Activated CD8-positive, alpha-beta memory T cell treated with anti-CD3 and anti-CD28 coated beads, Interleukin-2, amount 50 U/mL, for 1 hour (primary cell): ENCODE data around the gene PIP4K2B.

ENCODE experiments used
- DNase-seq: peaks from one replicate; pipeline ENCODE4 v3.0.0-alpha.2; 2020; ENCODE audit errors: extremely low read depth

The PIP4K2B gene

DNA sequence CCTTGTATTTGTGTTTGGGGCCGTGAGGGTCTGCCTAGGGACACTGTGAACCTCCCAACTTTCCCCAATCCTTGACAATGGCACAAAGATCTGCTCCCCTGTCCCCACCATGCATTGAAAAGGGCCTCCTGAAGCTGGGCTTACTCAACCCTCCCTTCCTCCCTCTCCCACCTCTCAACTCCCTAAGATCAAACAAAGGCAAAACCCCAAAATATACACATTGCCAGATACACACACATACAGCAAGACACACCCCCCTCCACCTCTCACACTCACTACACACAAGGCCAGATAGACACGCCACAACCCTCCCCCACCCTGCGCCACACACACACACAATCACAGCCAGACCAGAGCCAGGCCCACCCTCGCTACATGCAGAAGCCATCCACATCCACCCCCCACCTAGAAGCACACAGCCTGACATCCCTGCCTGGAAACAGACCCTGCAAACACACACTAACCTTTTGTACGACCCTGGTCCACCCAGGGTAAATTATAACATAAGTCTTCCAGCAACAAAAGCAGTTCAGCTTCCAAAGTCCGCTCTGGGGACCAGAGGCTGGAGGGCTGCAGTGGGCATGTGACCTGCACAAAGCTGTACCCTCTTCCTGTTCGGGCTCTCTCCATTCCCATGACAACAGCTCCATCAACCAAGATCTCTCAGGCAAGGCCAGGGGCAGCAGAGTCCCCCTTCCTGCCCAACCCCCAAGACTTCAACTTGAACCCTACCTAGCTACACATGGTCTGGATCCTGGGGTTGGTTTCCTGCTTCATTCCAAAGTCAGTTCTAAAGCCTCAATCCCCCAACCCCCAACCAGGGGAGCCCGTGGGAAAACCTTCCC lies 53.1 kb downstream of the PIP4K2B start:
- DNase-seq, result no peak

DNA sequence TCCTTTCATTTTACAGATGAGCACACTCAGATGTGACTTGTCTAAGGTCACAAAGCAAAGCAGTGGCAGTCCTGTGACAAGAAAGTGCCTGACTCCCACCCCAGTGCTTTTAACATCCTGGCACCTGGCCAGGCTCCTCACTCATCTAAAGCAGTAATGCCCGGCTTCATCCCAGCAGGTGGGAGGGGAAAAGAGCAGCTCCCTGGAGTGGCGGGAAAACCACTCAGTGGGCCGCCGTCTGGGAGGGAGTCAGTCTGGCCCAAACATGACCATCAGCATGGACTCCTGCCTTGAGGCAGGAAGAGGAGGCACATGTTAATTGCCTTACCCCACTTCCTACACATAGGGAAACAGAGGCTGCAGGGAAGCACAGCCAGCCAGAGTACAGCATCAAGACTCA lies 53.8 kb downstream of the PIP4K2B start:
- no peak for DNase-seq

DNA sequence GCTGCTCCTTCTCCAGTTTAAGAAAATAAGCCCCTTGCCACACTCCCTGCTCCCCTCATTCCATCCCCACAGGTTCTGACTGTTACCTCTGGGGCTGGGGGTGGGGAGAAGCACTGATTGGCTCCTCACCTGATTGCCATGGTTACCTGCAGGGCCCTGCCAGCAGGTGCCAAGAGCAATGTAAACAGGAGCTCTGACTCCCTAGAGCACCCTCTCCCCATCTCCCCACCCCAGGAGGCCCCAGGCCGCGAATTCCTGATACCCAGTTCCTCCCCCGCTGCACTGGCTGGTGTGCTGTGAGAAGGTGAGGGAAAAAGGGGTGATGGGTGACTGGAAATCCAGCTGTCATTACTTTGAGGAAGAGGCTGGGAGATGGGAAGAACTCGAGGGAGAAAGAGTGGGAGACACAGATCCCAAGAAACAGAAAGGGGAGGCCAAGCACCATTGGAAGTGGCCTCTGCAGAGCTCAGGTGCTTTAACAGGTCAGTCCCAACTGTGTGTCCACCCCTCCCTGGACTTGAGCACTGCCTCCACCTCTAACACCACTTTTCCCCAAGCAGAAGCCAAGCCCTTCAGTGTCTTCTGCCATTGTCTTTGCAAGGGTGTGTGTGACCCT lies 55.7 kb downstream of the PIP4K2B start:
- DNase-seq, result no peak

DNA sequence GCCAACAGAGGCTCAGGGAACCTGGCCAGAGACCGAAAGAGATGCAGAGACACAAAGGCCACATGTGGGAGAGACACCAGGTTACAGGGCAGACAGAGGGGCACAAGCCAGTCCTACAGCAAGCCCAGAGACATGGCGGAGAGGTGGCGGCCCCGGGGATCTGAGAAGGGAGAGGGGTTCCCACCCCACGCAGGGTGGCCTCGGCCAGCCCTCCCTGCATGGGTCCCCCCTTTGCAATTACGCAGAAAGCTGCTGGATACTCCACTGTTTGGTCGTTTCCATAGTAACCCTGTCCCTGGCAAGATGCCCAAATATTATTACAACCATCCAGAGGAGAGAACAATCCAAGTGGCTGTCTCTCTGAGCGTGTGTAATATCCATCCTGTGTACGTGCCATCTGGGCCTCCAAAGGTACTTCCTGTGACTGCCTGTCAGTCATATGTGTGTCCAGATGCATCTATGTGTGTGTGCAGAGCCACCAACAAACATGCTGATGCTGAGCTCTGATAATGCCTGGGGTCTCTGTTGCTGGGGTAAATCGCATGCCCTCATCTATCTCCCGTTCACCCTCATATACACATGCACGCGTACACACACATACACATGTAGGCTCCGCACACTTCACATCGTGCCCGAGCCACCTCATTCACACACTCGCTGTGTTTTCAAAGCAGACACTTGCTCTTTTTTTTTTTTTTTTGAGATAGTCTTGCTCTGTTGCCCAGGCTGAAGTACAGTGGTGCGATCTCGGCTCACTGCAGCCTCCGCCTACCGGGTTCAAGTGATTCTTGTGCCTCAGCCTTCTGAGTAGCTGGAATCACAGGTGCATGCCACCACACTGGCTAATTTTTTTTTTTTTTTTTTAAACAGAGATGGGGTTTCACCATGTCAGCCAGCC lies 56.7 kb downstream of the PIP4K2B start:
- DNase-seq, result no peak

DNA sequence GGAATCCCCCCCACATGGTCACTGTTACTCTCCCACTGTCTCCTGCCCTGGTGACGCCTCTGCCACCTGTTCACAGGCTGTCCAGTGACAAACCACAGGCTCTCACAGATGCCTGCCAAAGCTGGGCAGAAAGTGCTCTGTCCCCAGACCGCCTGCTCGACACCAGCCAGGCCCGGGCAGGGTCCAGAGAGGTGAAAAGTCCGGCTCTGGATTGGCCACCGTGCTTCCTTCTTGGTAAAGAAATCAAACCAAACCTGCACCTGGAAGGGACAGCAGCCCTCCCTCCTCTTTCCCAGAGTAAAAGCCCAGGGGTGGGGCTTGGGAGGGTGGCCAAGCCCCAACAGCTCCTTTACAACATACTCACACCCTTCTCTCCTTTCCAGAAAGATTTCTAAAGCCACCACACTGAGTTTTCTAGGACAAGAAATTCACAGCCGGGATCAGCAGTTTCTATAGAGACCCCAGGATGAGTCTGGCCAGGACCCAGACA lies 57.4 kb downstream of the PIP4K2B start:
- no peak for DNase-seq

DNA sequence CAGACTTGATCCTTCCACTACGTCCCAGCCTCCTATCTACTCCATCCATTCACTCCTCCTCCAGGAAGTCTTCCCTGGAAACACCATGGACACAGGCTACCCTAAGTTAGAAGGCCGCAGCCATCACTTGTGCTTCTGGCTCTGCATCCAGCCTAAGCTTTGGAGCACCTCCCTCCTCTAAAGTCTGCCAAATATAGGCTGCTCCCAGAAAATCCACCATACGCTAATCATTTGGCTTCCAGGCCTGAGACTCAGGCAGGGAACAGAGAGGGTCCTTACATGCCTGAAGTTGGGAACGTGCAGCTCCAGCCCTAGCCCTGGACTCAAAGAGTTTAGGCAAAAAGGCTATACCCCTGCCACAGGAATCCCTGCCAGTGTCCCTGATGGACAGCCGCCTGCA lies 57.9 kb downstream of the PIP4K2B start:
- DNase-seq, result no peak

DNA sequence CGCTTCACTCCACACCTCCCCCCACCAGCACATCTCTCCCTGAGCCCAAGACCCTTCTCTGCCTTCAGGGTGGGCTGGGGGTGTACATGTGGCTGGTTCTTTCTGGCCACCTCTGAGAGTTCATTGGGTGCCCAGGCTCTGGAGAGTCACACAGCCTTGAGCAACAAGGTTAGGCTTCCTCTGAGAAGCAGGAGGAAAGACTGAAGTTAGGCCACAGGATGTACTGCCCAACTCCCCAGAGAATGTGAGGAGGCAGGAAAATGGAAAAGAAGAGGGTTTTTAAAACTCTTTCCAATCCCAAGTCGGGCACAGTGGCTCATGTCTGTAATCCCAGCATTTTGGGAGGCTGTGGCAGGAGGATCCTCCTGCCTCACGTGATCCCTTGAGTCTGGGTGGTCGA lies 58.5 kb downstream of the PIP4K2B start:
- DNase-seq, result no peak

DNA sequence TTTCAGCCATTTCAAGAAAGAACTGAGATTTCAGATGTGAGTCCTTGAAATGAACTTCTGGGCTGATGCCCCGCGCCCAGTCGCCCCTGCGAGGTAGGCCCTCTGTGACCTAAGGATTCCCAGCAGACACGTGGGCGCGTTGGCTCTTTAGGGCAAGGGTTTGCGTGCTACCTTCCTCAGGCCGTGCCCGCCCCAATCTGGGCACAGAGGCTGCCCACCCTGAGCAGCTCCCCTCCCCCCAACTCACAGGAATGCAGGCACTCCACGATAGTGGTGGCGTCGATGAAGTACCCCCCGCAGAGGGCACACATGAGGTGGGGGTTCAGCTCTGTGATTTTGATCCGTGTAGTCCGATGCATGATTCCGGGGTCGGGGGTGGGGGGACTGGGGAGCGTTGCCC lies 59.3 kb downstream of the PIP4K2B start:
- DNase-seq, result no peak

GRCh38 chr17:38739305-38739704 lies 60.1 kb downstream of the PIP4K2B start:
- no peak for DNase-seq

- no peak for DNase-seq
Measured at GRCh38 chr17:38738686-38739085, 60.7 kb downstream of the PIP4K2B start.

DNA sequence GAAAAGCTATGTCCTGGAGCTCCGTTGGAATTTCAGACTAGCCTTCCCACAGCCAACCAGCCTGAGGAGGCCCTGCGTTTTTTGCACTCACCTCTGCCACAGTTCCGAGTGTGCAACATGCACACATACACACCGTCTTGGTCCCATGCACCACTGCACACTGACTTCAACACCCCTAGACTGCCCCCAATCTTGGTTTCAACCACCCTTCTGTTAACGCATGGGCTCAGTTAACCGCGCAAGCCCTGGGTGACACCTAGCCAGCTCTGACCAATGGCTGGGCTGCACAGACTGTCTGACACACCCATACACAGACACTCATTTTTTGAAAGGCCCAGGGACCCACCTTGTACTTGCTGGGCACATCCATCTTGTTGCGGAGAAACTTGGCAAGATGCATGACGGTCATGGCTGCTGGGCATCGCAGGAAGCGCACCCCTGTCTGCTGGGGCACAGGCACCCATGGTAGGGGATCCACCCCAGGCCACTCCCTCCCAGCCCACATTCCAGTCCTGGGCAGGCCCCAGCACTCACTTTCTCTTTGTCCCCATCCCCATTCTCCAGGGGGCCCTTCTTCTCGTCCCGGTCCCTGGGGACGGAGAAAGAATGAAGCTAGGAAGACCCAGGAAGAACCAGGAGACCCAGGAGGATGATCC lies 61.2 kb downstream of the PIP4K2B start:
- no peak for DNase-seq

DNA sequence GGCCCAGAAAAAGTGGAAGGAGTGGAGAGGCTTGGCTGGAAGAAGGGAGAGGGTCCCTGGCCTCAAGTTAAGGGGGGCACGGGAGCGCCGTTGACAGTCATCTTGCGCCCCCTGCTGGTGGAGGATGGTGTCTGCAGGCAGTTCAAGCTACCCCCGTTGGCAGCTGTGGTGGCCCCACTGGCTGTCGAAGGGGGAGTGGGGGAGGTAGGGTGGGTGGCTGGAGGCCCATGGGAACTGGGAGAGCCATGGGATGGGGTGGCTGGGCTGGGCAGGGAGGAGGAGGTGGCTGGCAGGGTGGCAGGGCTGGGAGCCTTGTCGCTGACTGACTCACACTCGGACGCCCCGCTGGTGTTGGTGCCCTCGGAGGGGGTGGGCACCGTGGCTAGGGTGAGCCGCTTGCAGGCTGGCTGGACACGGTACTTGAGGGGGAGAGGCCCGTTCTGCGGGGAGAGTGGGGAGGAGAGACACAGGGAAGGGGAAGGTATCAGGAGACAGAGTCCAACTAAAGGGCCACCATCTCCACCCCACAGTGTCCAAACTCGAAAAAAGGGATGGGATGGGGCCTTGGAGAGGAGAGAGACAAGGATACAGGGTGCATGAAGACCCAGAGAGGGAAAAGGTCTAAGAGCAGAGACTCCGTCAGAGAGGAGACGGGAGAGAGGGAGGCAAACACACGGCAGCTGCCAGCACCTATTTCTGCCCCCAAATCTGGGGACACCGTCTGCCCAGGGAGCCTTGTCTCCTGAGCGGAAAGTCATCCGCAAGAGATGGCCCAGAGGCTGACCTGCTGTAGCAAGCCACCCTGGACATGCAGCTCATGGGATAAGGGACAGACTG lies 64.0 kb downstream of the PIP4K2B start:
- peak; percentile 61 for DNase-seq

GRCh38 chr17:38733982-38734973 lies 65.1 kb downstream of the PIP4K2B start:
- DNase-seq, result no peak

DNA sequence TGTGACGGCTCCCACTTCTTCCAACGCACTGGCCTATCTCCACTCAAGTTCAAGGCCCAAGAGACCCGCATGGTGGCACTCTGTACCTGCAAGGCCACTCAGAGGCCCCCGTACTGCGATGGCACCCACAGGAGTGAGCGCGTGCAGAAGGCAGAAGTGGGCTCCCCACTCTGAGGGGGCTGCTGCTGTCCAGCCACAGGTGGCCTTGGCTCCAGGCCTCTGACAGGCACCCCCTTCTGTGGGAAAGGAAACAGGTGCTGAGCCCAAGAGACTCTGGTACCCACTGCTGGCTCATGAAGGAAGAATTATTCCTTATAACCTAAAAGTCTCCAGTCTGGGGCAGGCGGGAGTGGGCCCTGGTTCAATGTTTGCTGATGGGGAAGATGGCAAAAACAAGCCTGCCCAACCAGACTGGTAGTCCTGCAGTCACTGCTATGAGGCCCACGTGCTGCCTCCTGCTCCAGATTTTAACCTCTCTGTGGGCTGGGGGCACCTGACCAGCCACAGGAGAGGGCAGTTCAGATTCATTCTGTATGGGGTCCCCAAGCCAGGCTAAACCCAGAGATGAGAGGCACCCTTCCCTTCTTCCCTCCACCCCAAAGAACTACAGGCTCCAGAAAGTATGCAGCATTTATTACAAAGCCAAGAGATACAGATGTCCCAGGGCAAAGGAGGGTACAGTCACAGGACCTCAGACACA lies 65.9 kb downstream of the PIP4K2B start:
- DNase-seq, result no peak

GRCh38 chr17:38732376-38733281 lies 66.7 kb downstream of the PIP4K2B start:
- DNase-seq, result no peak

DNA sequence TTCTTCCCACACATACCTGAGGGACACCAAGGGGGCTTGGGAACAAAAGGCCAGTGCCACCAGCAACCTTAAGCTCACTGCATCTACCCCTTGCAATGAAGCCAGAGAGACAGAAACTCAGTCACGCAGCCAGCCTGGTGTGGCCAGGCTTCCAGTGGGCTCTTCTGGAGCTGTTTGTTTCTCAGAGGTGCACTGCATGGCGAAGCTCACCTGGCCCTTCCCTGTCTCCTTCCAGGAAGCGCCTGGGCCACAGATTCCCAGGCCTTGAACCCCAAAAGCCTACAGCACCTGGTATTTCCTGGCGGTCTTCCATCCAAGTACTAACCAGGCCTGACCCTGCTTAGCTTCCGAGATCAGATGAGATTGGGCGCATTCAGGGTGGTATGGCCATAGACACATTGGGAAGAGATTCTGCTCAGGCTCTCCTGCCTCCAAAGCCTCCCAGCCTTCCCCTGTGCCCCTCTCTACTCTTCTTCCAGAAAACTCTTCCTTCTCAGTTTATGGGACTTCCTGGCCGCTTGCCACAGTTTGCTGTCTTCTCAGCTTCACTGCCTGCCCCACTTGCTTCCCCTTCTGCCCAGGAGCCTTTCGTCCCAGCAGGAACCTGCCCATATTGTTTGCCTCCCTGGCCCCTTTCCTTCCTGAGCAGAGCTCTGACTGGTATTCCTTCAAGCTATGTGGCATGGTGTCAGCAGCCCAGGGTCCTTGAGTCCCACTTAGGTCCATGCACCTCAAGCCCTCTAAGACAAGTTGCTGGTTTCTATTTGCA lies 67.6 kb downstream of the PIP4K2B start:
- DNase-seq, result no peak
